HUES64 (cell line): ENCODE results near the gene ZNF135.

ENCODE experiments used
- H3K27ac ChIP-seq: 2 replicates; pipeline ENCODE4 v1.7.0; 2013; ENCODE audit warnings: low read depth, low read length, inconsistent platforms
- H3K27me3 ChIP-seq: 2 replicates; pipeline ENCODE4 v1.6.1; 2013; ENCODE audit warnings: mild to moderate bottlenecking, low read length; ENCODE audit not compliant: insufficient read depth
- H3K36me3 ChIP-seq: 2 replicates; pipeline ENCODE4 v1.6.1; 2013; ENCODE audit warnings: mild to moderate bottlenecking, low read length; ENCODE audit not compliant: insufficient read depth
- H3K4me1 ChIP-seq: 2 replicates; pipeline ENCODE4 v1.6.1; 2013; ENCODE audit warnings: mild to moderate bottlenecking, low read length, moderate library complexity; ENCODE audit not compliant: insufficient read depth
- H3K4me3 ChIP-seq: 2 replicates; pipeline ENCODE4 v1.5.1; 2013; ENCODE audit warnings: mild to moderate bottlenecking, low read length, moderate library complexity
- H3K9ac ChIP-seq: 2 replicates; pipeline ENCODE4 v1.6.1; 2013; ENCODE audit warnings: mild to moderate bottlenecking, low read depth, low read length
- H3K9me3 ChIP-seq: 2 replicates; pipeline ENCODE4 v1.6.1; 2013; ENCODE audit warnings: low read depth, low read length; ENCODE audit not compliant: insufficient read depth
- WGBS: fragments of 150-250, 120-280 bp; methylation state at CpG from one replicate; pipeline ENCODE4 v1.1.7; 2013; ENCODE audit warnings: missing lambda C conversion rate; 5-methylcytosine and 5-hydroxymethylcytosine counted together

Gene ZNF135

DNA sequence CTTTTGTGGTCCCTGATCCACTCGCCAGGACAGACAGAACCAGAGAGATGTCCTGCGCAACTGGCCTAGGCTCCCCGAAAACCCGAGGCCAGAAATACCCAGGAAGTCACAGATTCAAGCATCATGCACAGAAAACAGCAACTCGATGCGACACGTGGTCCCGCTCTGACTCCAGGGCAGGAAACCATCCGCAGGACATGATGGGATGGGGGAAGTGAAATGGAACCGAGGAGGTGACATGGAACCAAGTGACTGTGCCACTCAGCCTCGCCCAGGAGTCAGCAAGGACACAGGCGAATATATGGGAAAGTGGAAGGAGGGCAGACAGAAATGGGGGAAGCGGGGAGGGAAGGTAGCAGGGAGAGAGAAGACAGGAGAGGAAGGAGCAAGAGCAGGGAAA, 37.8 kb downstream of the ZNF135 start:
- H3K27ac ChIP-seq = no peak overlapping the region
- 91% methylated on average over 13 of the region's 13 CpGs for WGBS
- peak overlapping the region; percentile 99 for H3K4me3 ChIP-seq
- peak overlapping the region; percentile 57; the same call in 1 of the 2 replicates for H3K9ac ChIP-seq
- H3K9me3 ChIP-seq = peaks cover 6% of the 10 kb centered on the region; the same call in 1 of the 2 replicates
- H3K4me1 ChIP-seq = peaks cover 5% of the 10 kb centered on the region; the same call in 1 of the 2 replicates
- H3K27me3 ChIP-seq = no peaks in the 10 kb centered on the region
- no peaks in the 10 kb centered on the region for H3K36me3 ChIP-seq

DNA sequence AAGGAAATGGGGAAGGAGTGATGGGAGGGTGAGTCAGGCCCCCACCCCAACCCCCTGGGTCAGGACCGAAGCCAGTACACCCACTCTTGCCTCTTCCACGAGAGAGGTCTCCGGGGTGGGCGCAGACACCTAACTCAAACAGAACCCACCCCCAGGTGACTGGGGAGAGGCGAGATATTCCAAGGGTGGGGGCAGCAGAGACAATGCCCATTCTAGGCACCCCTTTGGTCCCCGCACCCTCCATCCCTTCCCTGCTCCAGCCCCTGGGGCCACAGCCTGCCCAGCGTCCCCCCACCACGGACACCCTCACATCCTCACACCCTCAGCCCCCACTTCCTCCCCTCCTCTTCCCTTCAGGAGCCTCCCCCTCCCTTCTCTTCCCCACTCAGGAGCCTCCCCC, 38.3 kb downstream of the ZNF135 start:
- no peak overlapping the region; the same call in 1 of the 2 replicates for H3K27ac ChIP-seq
- H3K9me3 ChIP-seq = peaks cover 7% of the 10 kb centered on the region
- no peaks in the 10 kb centered on the region for H3K36me3 ChIP-seq
- peaks cover 5% of the 10 kb centered on the region; the same call in 1 of the 2 replicates for H3K4me1 ChIP-seq
- 66% methylated on average over 7 of the region's 8 CpGs for WGBS
- no peaks in the 10 kb centered on the region for H3K27me3 ChIP-seq
- peak overlapping the region; percentile 99 for H3K4me3 ChIP-seq
- H3K9ac ChIP-seq = peak overlapping the region; percentile 57; the same call in 1 of the 2 replicates

DNA sequence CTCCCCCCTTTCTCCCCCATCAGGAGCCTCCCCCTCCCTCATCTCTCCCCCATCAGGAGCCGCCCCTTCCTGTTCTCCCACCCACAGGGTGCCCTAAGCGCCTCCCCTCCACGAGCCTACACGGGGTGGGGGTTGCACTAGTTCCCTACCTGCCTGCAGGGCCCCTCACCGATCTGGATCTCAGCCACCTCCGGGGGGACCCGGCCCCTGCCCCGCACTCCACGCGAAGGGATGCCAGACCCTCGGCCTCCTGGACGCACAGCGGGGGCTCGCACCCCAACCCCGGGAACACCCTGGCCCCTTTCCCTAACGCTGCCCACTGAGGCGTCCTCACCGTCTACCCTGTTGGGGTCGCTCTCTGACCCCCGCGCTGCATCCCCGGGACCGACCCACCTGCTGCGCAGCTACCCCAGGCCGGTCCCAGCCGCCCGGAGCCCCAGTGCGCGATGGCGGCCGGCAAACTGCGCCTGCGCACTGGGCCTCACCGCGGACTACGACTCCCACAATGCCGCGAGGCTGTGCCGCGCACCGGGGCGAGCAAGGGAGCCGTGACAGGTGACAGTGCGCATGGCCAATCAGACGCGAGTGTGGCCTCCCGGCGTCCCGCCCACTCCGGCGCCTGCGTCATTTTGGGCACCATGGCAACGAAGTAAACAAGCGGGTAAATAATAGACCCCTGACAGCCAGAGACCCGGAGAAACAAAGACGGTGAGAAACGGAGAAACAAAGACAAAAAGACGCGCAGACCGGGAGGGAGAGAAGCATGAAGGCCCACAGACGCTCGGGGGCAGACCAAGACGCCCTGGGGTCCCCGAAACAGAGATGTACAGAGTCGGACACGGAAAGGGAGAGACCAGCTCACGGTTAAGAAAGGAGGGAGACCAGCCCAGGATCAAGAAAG, 38.9 kb downstream of the ZNF135 start, which contains the start of gene ZSCAN18:
Gene ZSCAN18, minus strand, starts transcription at position 451 of the 901 bp plus-strand sequence. CDS start 7,964 bp downstream, outside the sequence.
- Histone ChIP-seq H3K27me3 (no peaks in the 10 kb centered on the region), H3K9ac (peak within 1 kb of the TSS; percentile 99), H3K4me1 (peaks cover 5% of the 10 kb centered on the region; the same call in 1 of the 2 replicates), H3K4me3 (peak within 1 kb of the TSS; percentile 99), H3K27ac (peak within 1 kb of the TSS; percentile 85), H3K36me3 (no peaks in the 10 kb centered on the region), H3K9me3 (peaks cover 11% of the 10 kb centered on the region)
- WGBS = 2% methylated on average over 67 of the region's 67 CpGs

DNA sequence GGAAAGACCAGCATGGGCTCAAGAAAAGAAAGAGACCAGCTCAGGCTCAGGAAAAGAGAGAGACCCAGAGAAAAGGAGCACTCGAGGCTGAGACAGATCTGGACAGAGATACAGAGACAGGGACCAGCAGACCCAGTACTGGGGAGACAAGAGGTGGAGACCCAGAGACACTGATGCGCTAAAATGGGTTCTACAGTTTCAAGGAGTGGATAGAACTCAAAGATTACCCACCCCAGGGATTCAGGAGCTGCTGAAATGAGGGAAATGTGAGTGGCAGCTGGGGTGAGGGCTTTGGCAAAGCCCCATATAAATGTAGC, 39.6 kb downstream of the ZNF135 start:
- Histone ChIP-seq H3K4me1 (peaks cover 5% of the 10 kb centered on the region; the same call in 1 of the 2 replicates), H3K4me3 (peak overlapping the region; percentile 99), H3K36me3 (no peaks in the 10 kb centered on the region), H3K9ac (peak overlapping the region; percentile 99), H3K9me3 (peaks cover 17% of the 10 kb centered on the region), H3K27ac (peak overlapping the region; percentile 68), H3K27me3 (no peaks in the 10 kb centered on the region)
- 58% methylated on average over 2 of the region's 2 CpGs for WGBS

DNA sequence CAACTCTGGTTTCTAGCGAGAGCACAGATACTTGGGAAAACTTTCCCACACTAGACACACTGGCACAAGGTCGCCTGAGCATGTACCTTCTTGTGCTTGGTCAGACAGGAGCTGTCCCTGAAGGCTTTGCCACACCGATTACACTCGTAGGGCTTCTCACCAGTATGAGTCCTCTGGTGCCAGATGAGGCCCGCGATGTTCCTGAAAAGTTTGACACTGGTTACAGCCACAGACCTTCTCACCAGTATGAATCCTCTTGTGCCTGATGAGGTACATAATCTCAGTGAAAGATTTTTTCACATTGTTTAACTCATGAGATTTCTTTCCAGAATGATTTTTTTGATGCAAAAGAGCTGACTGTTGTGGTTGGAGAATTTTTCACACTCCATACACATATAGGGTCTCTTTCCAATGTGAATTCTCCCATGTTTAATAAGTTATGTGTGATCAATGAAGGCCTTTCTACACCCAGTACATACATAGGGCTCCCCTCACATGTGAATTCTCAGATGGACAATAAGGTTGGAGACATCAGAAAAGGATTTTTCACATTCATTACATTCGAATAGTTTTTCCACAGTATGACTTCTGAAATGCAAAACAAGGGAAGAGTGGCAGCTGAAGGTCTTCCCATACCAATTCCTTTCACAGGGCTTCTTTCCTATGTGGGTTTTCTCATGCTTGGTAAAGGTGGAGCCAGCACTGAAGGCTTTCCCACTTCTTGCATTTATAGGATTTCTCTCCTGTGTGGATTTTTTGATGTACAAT, 48.9 kb downstream of the ZNF135 start:
- Histone ChIP-seq H3K36me3 (no peaks in the 10 kb centered on the region), H3K4me3 (no peak overlapping the region), H3K4me1 (no peaks in the 10 kb centered on the region), H3K27ac (no peak overlapping the region), H3K9ac (no peak overlapping the region), H3K9me3 (peaks cover 76% of the 10 kb centered on the region), H3K27me3 (no peaks in the 10 kb centered on the region)
- WGBS = 71% methylated on average over 7 of the region's 7 CpGs

DNA sequence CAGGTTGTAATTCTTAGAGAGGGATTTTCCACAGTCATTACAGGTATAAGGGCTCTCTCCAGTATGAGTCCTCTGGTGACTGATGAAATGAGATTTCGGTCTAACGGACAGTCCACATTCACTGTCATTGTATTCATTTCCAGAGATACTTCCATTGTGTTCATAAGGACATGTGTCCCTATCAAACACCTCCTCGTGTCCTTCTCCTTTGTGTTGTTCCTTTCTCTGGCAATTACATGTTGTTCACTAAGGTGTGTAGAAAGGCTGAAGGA, 49.4 kb downstream of the ZNF135 start:
- H3K4me3 ChIP-seq = no peak overlapping the region
- 82% methylated on average over 3 of the region's 3 CpGs for WGBS
- no peaks in the 10 kb centered on the region for H3K27me3 ChIP-seq
- no peak overlapping the region for H3K9ac ChIP-seq
- H3K9me3 ChIP-seq = peaks cover 74% of the 10 kb centered on the region
- no peak overlapping the region for H3K27ac ChIP-seq
- H3K36me3 ChIP-seq = no peaks in the 10 kb centered on the region
- no peaks in the 10 kb centered on the region for H3K4me1 ChIP-seq

DNA sequence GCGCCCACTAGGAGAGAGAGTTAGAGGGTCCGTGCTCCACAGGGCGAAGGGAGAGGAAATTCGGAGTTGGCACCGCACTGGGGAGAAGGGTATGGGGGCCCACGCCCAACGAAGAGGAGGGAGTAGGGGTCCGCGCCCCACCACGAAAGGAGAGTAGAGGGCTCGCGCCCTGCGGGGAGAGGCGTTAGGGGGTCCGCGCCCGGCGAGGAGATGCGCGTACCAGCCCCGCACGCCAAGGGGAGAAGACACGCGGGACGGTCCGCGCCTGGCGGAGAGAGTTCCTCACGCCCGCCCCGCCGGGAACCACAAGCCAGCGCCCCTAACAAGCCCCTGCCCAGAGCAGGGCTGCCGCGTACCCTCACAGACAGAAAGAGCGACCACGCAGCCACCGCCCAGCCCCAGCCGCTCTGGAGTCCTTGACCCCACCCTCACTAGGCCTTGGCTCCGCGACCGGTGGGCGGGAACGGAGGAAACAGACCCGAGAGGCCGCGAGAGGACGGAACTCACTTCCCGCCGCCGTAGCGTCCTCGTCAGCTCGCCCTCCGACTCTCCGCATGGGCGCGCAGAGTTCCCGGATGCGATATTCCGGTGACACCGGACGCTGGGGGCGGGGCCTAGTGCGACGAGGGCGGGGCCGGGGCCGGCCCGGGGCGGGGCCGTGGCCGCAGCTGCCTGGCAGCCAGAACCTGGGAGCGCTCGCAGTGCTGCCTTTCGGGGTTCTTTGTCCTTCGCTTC, 58.9 kb downstream of the ZNF135 start:
- Histone ChIP-seq H3K9ac (no peak overlapping the region), H3K27ac (no peak overlapping the region), H3K4me1 (no peaks in the 10 kb centered on the region), H3K27me3 (no peaks in the 10 kb centered on the region), H3K9me3 (peaks cover 83% of the 10 kb centered on the region), H3K36me3 (no peaks in the 10 kb centered on the region), H3K4me3 (no peak overlapping the region)
- WGBS = 90% methylated on average over 77 of the region's 77 CpGs

DNA sequence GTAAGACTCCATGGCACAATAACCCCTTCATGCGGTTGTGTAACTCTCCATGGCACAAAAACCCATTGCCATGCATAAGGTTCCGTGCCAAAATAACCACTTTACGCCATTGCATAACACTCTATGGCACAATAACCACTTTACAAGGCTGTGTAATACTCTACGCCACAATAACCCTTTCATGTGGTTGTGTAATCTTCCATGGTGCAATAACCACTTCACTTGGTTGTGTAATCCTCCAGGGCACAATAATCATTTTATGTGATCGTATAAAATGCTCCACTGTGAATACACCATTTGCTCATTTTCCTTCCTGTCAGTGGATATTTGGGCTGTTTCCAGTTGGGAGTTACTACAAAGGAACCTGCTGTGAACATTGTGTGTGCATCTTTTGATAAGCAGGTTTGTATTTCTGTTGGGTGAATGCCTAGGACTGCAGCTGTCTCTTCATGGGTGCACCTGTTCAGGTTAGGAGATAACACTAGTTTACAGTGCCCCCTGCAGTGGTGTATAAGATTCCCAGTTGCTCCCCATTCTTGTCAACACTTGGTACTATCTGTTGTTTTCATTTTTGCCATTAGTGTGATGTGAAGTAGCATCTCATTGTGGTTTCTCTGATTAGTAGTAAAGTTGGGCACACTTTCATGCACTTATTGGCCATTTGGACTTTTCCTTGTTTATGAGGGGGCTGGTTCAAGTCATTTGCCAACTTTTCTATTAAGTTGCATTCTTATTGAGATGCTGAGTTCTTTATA, 60.1 kb downstream of the ZNF135 start:
- no peaks in the 10 kb centered on the region for H3K36me3 ChIP-seq
- H3K9me3 ChIP-seq = peaks cover 90% of the 10 kb centered on the region
- H3K27ac ChIP-seq = no peak overlapping the region
- 93% methylated on average over 5 of the region's 5 CpGs for WGBS
- H3K4me1 ChIP-seq = no peaks in the 10 kb centered on the region
- H3K9ac ChIP-seq = no peak overlapping the region
- H3K27me3 ChIP-seq = no peaks in the 10 kb centered on the region
- H3K4me3 ChIP-seq = no peak overlapping the region
